ENCODE data around the gene SPEF1. TPM values are rescaled to one million over a fixed set of nuclear protein-coding genes. Genes with fewer than 3 reads are reported as not detected.

SPEF1 gene
- total and polyA plus RNA-seq, 2 of the 13 experiments (the other 11 are each of a cell fraction or from before 2014, with no cell fraction given), result 0.11 to 0.27 TPM

- TF ChIP-seq ZNF407 (CRISPR knock-in tag; IDR thresholded peaks at IDR 0.05; ENCODE audit: not compliant biosample characterization) (peak; percentile 37), ZNF589 (CRISPR knock-in tag; conservative IDR thresholded peaks at IDR 0.05) (no peak), FOSL2 (CRISPR knock-in tag; IDR thresholded peaks at IDR 0.05) (peak; percentile 31; the same call in 1 of the 2 replicates), U2AF1 (optimal IDR thresholded peaks at IDR 0.05; ENCODE audit: low read depth, low read length) (peak; percentile 84), CREBL2 (CRISPR knock-in tag; IDR thresholded peaks at IDR 0.05; ENCODE audit: borderline replicate concordance) (peak; percentile 39; the same call in 1 of the 2 replicates), ZNF660 (CRISPR knock-in tag; IDR thresholded peaks at IDR 0.05; ENCODE audit: borderline replicate concordance, low read depth) (no peak), MTF2 (CRISPR knock-in tag; IDR thresholded peaks at IDR 0.05; ENCODE audit: borderline replicate concordance) (peak; percentile 83; the same call in 1 of the 2 replicates), EZH2 (conservative IDR thresholded peaks at IDR 0.05; ENCODE audit: low read depth, low read length) (no peak), ZNF142 (CRISPR knock-in tag; IDR thresholded peaks at IDR 0.05) (peak; percentile 63; the same call in 1 of the 2 replicates), HCFC1 (IDR thresholded peaks at IDR 0.05; ENCODE audit: low read depth, low read length) (no peak), ETV6 (CRISPR knock-in tag; conservative IDR thresholded peaks at IDR 0.05) (0 out of 2 replicates have a peak, but pooled peaks have one; percentile 1), LCORL (IDR thresholded peaks at IDR 0.05) (no peak), LCORL (CRISPR knock-in tag; IDR thresholded peaks at IDR 0.05) (peak; percentile 81; the same call in 1 of the 2 replicates), ZBTB20 (CRISPR knock-in tag; IDR thresholded peaks at IDR 0.05; ENCODE audit: borderline replicate concordance, low read depth) (no peak)
Observed at GRCh38 chr20:3749689-3750531, 31.3 kb downstream of the SPEF1 start (continued).
